HK-2 (cell line): ENCODE data around the gene OR6C3.
"Not testable (repeated sequence)": the region's sequence is repeated elsewhere in the genome, so short reads cannot be mapped to it uniquely, and the experiment has no call there.

Source experiments
- DNase-seq: peaks from one replicate; pipeline ENCODE4 v3.0.0-alpha.2; 2018; ENCODE audit not compliant: unreplicated experiment

The OR6C3 gene

DNA sequence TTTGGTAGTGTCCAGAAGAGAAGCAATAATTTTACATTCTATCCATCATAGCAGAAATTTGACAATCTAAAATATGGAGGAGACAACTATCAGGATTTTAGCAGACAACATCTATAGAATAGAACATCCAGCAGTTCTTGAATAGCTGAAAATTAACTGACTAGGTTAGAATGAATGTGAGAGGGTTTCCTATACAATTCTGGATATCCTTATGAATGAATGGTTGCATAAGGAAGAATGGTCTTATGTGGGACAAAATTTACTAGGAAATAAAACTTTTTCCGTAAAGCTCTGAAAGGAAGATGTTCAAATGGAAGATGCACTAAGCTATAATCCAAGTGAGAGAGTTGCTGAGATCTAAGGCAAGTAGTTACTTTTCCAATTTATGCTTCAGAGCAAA lies at the start of gene OR6C3:
Gene OR6C3, plus strand, starts transcription at position 301 of the 400 bp plus-strand sequence. CDS start 955 bp downstream, outside the sequence.
- no peak for DNase-seq

DNA sequence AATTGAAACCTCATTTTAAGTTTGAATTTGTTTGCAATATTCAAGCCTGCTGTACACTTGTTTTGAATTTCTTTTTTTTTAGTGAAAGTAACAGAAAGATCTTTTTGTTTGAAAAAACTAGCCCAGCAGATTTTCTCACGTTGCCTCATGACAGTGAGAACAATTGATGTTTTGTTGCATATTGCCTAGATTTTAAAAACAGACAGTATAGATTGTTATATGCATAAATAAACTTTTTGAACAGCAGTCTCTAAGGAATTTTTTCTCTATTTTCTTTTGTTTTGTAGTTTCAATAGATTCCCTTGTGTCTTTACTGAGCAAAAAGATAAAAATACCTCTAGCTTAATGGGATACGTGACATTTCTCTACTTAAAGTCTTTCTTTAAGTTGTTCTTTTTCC lies 49.6 kb upstream of the OR6C3 start:
- no peak for DNase-seq

DNA sequence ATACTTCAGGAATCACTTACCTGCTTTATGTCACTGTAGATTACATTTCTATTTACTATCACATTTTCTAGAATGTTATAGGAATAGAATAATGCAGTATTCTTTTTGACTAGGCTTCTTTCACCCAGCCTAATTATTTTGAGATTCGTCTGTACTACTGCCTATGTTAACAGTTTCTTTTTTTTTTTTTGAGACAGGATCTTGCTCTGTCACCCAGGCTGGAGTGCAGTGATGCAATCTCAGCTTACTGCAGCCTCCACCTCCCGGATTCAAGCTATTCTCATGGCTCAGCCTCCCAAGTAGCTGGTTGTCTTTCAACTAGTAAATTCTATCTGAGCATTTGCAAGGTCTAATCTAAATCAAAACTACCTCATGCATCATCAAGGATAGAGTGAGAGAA lies 40.5 kb upstream of the OR6C3 start:
- no peak for DNase-seq

DNA sequence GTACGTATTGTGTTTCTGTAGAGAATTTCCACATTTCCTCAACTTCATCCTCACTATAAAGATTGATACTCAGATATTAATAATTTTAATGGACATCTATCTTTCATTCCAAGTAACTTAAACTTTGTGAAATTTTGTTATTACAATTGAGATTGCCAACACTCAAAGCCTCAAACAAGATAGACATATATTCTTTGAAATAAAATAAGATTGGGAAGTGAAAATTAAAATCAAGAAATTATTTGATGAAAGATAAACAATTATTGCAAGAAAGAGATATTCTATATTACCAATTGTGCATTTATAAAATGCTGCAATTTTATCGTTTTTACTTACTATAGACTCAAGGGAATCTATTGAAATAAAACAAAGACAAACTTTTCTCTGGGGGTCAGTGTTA lies 34.1 kb upstream of the OR6C3 start, which contains the start of gene OR6C6:
Gene OR6C6, minus strand, starts transcription at position 101 of the 400 bp plus-strand sequence. CDS start 1,337 bp downstream, outside the sequence.
- no peak for DNase-seq

DNA sequence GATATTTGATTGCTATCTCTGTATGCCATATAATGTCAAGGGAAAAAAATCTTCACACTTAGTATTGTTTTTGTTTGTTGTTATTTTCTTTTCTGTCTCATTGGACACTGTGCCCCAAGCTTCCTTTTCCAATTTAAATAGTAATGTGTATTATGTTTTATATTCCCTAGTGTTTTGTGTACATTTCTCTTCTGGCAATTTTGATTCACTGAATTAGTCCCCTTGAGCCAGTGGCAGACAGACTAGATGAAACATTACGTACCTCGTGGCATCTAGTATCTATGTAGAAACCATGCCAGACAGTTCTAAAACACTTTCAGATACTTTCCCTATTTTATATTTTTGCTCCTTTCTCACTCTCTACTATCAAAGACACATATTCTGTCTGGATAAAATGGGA lies 16.5 kb upstream of the OR6C3 start, which contains the start of gene OR6C1:
Gene OR6C1, plus strand, starts transcription at position 301 of the 400 bp plus-strand sequence. CDS start 6,257 bp downstream, outside the sequence.
- DNase-seq: no peak

DNA sequence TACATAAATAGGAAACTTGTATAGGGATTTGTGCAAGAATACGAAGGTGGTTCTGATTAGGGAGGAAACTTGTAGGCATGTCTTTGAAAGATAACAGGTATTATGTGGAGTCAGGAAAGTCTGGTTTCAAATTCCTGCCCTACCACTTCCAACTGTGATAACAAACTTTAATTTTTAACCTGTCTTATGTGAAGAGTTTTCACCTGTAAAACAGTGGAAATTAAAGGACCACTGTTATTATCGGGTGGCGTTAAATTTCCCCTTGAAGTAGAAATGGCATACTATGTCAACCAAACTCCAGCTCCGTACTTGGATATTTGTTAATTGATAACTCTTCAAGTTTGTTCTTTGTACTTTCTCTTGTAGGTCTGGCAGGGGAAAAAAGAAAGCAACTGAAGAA lies 10.3 kb upstream of the OR6C3 start:
- no peak for DNase-seq

DNA sequence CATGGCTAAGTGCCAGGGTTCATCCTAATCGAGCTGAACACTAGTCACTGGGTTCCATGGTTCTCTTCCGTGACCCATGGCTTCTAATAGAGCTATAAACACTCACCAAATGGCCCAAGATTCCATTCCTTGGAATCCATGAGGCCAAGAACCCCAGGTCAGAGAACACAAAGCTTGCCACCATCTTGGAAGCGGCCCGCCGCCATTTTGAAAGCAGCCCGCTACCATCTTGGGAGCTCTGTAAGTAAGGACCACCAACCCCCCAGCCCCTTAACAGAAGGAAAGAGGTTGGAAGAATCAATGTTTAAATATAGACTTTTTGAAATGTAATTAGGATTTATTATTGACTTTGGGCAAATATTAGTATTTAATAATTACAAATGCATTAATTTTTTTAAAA lies 4.7 kb upstream of the OR6C3 start:
- not testable (repeated sequence) for DNase-seq

DNA sequence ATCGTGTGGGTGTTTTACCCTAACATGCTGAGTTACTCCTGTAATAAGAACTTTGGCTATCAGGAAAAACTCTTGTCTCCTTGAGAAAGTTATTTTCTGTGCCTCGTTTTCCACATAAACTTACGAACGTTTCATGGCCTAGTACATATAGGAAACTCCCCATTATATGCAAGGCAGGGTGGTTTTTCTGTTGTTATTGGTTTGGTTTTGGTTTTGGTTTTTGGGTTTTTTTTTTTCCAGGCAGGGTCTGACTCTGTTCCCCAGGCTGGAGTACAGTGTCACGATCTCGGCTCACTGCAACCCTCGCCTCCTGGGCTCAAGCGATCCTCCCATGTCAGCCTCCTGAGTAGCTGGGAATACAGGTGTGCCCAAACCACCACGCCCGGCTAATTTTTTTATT lies 5.5 kb downstream of the OR6C3 start:
- DNase-seq: no peak

DNA sequence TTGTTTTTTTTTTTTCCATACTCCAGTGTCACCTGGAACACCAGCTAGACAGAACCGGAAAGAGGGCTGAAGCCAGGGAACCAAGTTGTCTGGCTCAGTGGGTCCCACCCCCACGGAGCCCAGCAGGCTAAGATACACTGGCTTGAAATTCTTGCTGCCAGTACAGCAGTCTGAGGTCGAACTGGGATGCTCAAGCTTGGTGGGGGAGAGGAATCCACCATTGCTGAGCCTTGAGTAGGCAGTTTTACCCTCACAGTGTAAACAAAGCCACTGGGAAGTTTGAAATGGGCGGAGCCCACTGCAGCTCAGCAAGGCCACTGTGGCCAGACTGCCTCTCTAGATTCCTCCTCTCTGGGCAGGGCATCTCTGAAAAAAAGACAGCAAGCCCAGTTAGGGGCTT lies 24.8 kb downstream of the OR6C3 start:
- not testable (repeated sequence) for DNase-seq

DNA sequence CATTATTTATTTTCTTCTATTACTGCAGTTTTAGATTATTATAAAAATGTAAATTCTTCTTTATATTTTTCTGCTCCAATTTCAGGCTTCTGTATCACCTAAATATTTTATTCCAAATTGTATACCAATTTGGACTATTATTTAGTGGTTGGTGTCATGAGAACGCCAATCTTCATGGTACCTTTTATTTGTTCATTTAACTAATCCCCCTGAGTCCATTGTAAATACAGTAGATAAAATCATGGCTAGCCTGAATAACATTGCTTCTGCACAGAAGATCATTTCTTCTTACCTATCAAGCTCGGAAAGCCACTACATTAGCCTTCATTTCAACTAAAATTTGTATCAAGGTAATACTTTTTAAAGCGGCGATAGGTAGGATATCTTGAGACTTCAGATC lies 32.1 kb downstream of the OR6C3 start, which contains the start of gene OR6C75:
Gene OR6C75, plus strand, starts transcription at position 301 of the 400 bp plus-strand sequence. CDS start 2,136 bp downstream, outside the sequence.
- DNase-seq: no peak

DNA sequence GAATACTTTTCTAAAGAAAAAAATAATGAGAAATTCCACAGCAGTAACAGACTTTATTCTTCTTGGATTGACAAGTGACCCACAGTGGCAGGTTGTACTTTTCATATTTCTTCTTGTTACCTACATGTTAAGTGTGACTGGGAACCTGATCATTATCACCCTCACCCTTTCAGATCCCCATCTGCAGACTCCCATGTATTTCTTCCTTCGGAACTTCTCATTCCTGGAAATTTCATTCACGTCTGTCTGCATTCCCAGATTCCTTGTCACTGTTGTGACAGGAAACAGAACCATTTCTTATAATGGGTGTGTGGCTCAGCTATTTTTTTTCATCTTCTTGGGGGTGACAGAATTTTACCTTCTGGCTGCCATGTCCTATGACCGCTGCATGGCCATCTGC lies 34.5 kb downstream of the OR6C3 start:
- DNase-seq: no peak

DNA sequence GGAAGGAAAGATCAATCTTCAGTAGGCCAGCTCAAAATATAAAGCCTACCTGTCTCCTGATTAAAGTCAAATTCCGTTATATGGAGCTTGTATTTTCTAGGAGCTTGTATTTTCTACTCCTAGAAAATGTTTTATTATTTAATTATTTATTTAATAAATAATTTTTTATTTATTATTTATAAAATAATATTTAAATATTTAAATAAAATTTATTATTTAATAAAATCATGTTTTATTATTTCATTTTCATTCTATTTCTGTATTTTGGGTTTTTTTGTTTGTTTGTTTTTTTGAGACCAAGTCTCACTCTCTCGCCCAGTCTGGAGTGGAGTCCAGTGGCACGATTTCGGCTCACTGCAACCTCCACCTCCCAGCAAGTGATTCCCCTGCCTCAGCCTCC lies 42.0 kb downstream of the OR6C3 start:
- no peak for DNase-seq
